A673 (cell line): Measurements from ENCODE around the gene SP140L. TPM values are rescaled to one million over a fixed set of nuclear protein-coding genes. Genes with fewer than 3 reads are reported as not detected.
"Not testable (repeated sequence)": the region's sequence is repeated elsewhere in the genome, so short reads cannot be mapped to it uniquely, and the experiment has no call there.

ENCODE experiments used
- BruUV-seq: library from RNA; stranded (reverse); fragments of 400-500 nt; replicated peaks from 2 replicates; lab custom pipeline; 2021; lab: Mats Ljungman, UMichigan
- CTCF ChIA-PET: fragments of 300-600 bp; sonication (Branson Sonifier 250); formaldehyde crosslinking; loops from one replicate; lab custom pipeline; 2022; ENCODE audit warnings: antibody characterized with exemption; lab: Charles Lee
- POLR2A ChIA-PET: fragments of 300-600 bp; sonication (Branson Sonifier 250); formaldehyde crosslinking; loops from one replicate; lab custom pipeline; 2022; ENCODE audit warnings: antibody characterized with exemption; ENCODE audit not compliant: low non-redundant PET; lab: Charles Lee
- DNase-seq: peaks from one replicate; pipeline ENCODE4 v3.0.0-alpha.2; 2015; ENCODE audit warnings: low spot score
- H3K27ac ChIP-seq: fragments of 200-600 bp; sonication (generic); 2 replicates; pipeline ENCODE4 v1.5.1; 2016; ENCODE audit warnings: mixed run types, low read depth, mild to moderate bottlenecking, mixed read lengths, antibody characterized with exemption, low read length; ENCODE audit not compliant: poor library complexity, severe bottlenecking
- H3K27me3 ChIP-seq: fragments of 200-600 bp; sonication (generic); replicated peaks from 2 replicates; pipeline ENCODE4 v1.6.1; 2017; ENCODE audit warnings: mixed run types, low read depth, mild to moderate bottlenecking, mixed read lengths, antibody characterized with exemption, low read length; ENCODE audit not compliant: insufficient read depth, poor library complexity
- H3K36me3 ChIP-seq: fragments of 200-600 bp; sonication (generic); 2 replicates; pipeline ENCODE4 v1.6.1; 2016; ENCODE audit warnings: mixed run types, mild to moderate bottlenecking, mixed read lengths, antibody characterized with exemption, low read length; ENCODE audit not compliant: insufficient read depth, poor library complexity, severe bottlenecking
- H3K4me1 ChIP-seq: fragments of 200-600 bp; sonication (generic); 2 replicates; pipeline ENCODE4 v1.6.1; 2017; ENCODE audit warnings: mixed run types, mild to moderate bottlenecking, mixed read lengths, antibody characterized with exemption, low read length; ENCODE audit not compliant: insufficient read depth, poor library complexity, severe bottlenecking
- H3K4me3 ChIP-seq: fragments of 200-600 bp; sonication (generic); 2 replicates; pipeline ENCODE4 v1.5.1; 2016; ENCODE audit warnings: low read depth, mixed run types, mild to moderate bottlenecking, mixed read lengths, low read length; ENCODE audit not compliant: poor library complexity, severe bottlenecking
- H3K9me3 ChIP-seq: fragments of 200-600 bp; sonication (generic); 2 replicates; pipeline ENCODE4 v1.6.1; 2016; ENCODE audit warnings: mixed run types, low read depth, mild to moderate bottlenecking, mixed read lengths, antibody characterized with exemption, low read length; ENCODE audit not compliant: poor library complexity, severe bottlenecking
- CTCF ChIP-seq: fragments of 300-800, 200-600 bp; sonication (generic); conservative IDR thresholded peaks from 2 replicates; pipeline ENCODE4 v1.5.1; 2017; ENCODE audit warnings: low read depth, mild to moderate bottlenecking, antibody characterized with exemption, low read length, moderate library complexity, mixed read lengths
- EZH2 ChIP-seq: fragments of 200-600 bp; sonication (generic); IDR thresholded peaks from 2 replicates; pipeline ENCODE4 v1.6.1; 2017; ENCODE audit warnings: borderline replicate concordance, low read depth, mild to moderate bottlenecking, mixed read lengths, antibody characterized with exemption, low read length; ENCODE audit not compliant: poor library complexity, severe bottlenecking
- intact Hi-C: fragments of 100-400 bp; cut with micrococcal nuclease; formaldehyde crosslinking; loops from one replicate; pipeline ENCODE4 v1.10.0; 2022; ENCODE audit not compliant: unreplicated experiment
- total RNA-seq: library from RNA; stranded (reverse); gene quantifications from 2 replicates; pipeline ENCODE4 v1.2.3, GENCODE V29; 2021

The SP140L gene
- total RNA-seq, 1 experiment from 2014 or later = 0.37 TPM

DNA sequence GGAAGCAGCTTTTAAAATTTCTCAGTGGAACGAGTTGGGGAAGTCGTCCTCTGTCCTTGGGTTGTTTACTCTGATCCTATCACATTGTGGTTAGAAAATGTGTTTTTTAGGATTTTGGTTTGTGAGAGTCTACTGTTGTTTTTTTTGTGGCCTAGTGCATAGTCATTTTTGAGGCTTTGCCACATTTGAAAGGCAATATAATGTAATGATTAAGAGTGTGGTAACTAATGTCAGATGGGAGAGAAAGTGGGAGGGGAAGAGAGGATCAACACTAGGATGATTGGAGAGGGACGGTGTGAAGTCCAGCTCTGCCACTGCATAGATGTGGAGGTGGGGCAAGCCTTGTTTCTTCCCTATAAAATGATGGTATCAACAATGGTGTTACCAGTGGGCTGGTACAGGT is 8.5 kb downstream of the SP140L start:
- CTCF ChIA-PET = no interaction called here
- no TSS peak for BruUV-seq

DNA sequence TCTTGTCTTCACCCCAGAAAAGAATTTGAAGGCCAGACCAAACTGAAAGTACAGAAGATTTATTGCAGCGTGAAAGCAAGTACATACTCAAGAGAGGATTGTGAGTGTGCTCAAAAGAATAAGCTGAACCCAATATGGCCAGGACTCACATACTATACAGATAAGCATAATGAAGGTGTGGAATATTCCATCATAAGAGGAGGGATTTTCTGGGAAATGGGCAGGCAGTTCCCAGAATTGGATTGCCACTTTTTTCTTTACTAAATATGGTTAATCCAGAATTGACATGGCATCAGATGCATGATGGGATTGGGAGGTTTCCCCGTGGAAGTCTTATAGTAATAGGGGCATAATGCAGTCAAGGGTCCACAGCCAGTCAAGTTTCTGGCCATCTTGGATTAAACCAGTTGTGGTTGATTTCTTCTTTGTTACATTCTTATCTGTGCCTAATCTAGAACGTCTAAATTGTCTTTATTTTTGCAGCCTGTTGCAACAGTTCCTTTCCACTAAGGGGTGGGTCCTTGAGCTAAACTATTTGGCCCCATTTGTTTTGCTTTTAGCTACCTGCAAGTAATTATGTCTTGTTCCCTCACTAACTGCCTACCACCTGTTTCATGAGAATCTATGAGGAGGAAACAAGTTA is 9.0 kb downstream of the SP140L start:
- ChIA-PET CTCF (no interaction called here), POLR2A (no interaction called here)
- no TSS peak for BruUV-seq
- H3K9me3 ChIP-seq = no peaks in the 10 kb centered on the region
- no peak overlapping the region for H3K27ac ChIP-seq
- no peaks in the 10 kb centered on the region for H3K4me1 ChIP-seq
- TF ChIP-seq EZH2 (no peak), CTCF (no peak)
- intact Hi-C loops = no loop called here
- H3K36me3 ChIP-seq = no peaks in the 10 kb centered on the region
- H3K4me3 ChIP-seq = no peak overlapping the region
- H3K27me3 ChIP-seq = no peaks in the 10 kb centered on the region
- DNase-seq = no peak

More for the DNA sequence above, 8.5 kb downstream of the SP140L start:
- Histone ChIP-seq H3K36me3 (no peaks in the 10 kb centered on the region), H3K27ac (no peak overlapping the region), H3K4me3 (no peak overlapping the region), H3K4me1 (no peaks in the 10 kb centered on the region), H3K27me3 (no peaks in the 10 kb centered on the region), H3K9me3 (no peaks in the 10 kb centered on the region)
- DNase-seq = no peak
- TF ChIP-seq EZH2 (no peak), CTCF (no peak)
- intact Hi-C loops = no loop called here
- POLR2A ChIA-PET = no interaction called here

GRCh38 chr2:230341936-230342528 is 15.0 kb downstream of the SP140L start:
- H3K36me3 ChIP-seq, intact Hi-C loops, CTCF ChIA-PET, H3K27me3 ChIP-seq, H3K9me3 ChIP-seq, H3K4me3 ChIP-seq, DNase-seq, H3K4me1 ChIP-seq, H3K27ac ChIP-seq, POLR2A ChIA-PET, BruUV-seq: not testable (repeated sequence)

GRCh38 chr2:230343041-230343624 is 16.1 kb downstream of the SP140L start:
- CTCF ChIA-PET, H3K27me3 ChIP-seq, intact Hi-C loops, H3K4me3 ChIP-seq, H3K4me1 ChIP-seq, H3K27ac ChIP-seq, DNase-seq, BruUV-seq, H3K36me3 ChIP-seq, POLR2A ChIA-PET, H3K9me3 ChIP-seq: not testable (repeated sequence)
